ENCODE data around the gene CHD5. TPM values are rescaled to one million over a fixed set of nuclear protein-coding genes. Genes with fewer than 3 reads are reported as not detected.

Gene CHD5
- total and polyA plus RNA-seq, 12 donors: 0.07 to 56.5 (median 2.1) TPM; not detected in 2

GRCh38 chr1:6090288-6090687 is 89.8 kb downstream of the CHD5 start:
- intact Hi-C loops (cut with DNase I): loop anchor here in 1 of 2 donors (10.0 kb wide), 1 partner anchor 55 kb away; no protein-coding TSS in a partner anchor
- no peak for TF ChIP-seq POLR2A (IDR thresholded peaks at IDR 0.05)
- TF ChIP-seq CTCF (IDR thresholded peaks at IDR 0.05): no peak
- Histone ChIP-seq H3K4me3 (no peak overlapping the region), H3K36me3 (replicated peaks in 1 of 2) (no peaks in the 10 kb centered on the region), H3K4me1 (replicated peaks in 1 of 2) (no peaks in the 10 kb centered on the region), H3K9me3 (replicated peaks in 1 of 3) (no peaks in the 10 kb centered on the region), H3K27me3 (no peaks in the 10 kb centered on the region), H3K27ac (no peak overlapping the region)
- no peak for DNase-seq
- WGBS, 4 donors: 85 to 93% (median 85%) methylated on average over 12 to 18 of the region's 18 CpGs

GRCh38 chr1:6088956-6089355 is 91.2 kb downstream of the CHD5 start:
- Histone ChIP-seq H3K36me3 (replicated peaks in 1 of 2) (no peaks in the 10 kb centered on the region), H3K27ac (no peak overlapping the region), H3K27me3 (no peaks in the 10 kb centered on the region), H3K9me3 (replicated peaks in 1 of 3) (no peaks in the 10 kb centered on the region), H3K4me1 (replicated peaks in 1 of 2) (no peaks in the 10 kb centered on the region), H3K4me3 (no peak overlapping the region)
- 76 to 100% (median 83%) methylated on average over 1 to 19 of the region's 19 CpGs for WGBS, 4 donors
- no peak for TF ChIP-seq POLR2A (IDR thresholded peaks at IDR 0.05)
- TF ChIP-seq CTCF (IDR thresholded peaks at IDR 0.05): no peak
- intact Hi-C loops (cut with DNase I): no loop called here
- no peak for DNase-seq

GRCh38 chr1:6087958-6088357 is 92.2 kb downstream of the CHD5 start:
- no peaks in the 10 kb centered on the region for H3K9me3 ChIP-seq (replicated peaks in 1 of 3)
- H3K4me1 ChIP-seq (replicated peaks in 1 of 2): no peaks in the 10 kb centered on the region
- intact Hi-C loops (cut with DNase I): no loop called here
- no peak for DNase-seq
- TF ChIP-seq POLR2A (IDR thresholded peaks at IDR 0.05) (no peak), CTCF (IDR thresholded peaks at IDR 0.05) (no peak)
- no peaks in the 10 kb centered on the region for H3K36me3 ChIP-seq (replicated peaks in 1 of 2)
- H3K27ac ChIP-seq: no peak overlapping the region
- H3K27me3 ChIP-seq: no peaks in the 10 kb centered on the region
- no peak overlapping the region for H3K4me3 ChIP-seq
- WGBS, 4 donors: 94 to 96% (median 94%) methylated on average over 6 of the region's 6 CpGs

GRCh38 chr1:6087377-6087772 is 92.7 kb downstream of the CHD5 start:
- TF ChIP-seq CTCF (IDR thresholded peaks at IDR 0.05) (no peak), POLR2A (IDR thresholded peaks at IDR 0.05) (no peak)
- H3K9me3 ChIP-seq (replicated peaks in 1 of 3): no peaks in the 10 kb centered on the region
- intact Hi-C loops (cut with DNase I): no loop called here
- no peaks in the 10 kb centered on the region for H3K27me3 ChIP-seq
- DNase-seq: no peak
- no peak overlapping the region for H3K4me3 ChIP-seq
- no peaks in the 10 kb centered on the region for H3K36me3 ChIP-seq (replicated peaks in 1 of 2)
- H3K4me1 ChIP-seq (replicated peaks in 1 of 2): no peaks in the 10 kb centered on the region
- no peak overlapping the region for H3K27ac ChIP-seq
- 81 to 89% (median 84%) methylated on average over 9 to 14 of the region's 14 CpGs for WGBS, 4 donors

Measured in adrenal gland (tissue), 12 donors.